Measurements from ENCODE around the gene TCF12.

DNA sequence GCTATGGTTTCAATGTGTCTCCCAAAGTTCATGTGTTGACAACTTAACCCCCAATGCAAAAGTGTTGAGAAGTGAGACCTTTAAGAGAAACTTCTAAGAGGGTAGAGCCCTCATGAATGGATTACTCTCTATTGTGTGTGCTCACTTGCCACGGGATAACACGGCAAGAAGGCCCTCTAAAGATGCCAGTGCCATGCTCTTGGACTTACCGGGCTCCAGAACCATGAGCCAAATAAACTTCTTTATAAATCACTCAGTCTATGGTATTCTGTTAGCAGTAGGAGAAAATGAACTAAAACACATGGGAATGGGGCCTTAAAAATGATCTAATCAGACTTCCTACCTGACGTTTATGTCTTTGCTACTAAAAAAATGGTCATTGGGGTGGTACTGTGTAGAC, 2.6 kb upstream of the TCF12 start:
- TF ChIP-seq CTCF (IDR thresholded peaks at IDR 0.05; ENCODE audit: low read length) (no peak), EZH2 (IDR thresholded peaks at IDR 0.05; ENCODE audit: borderline replicate concordance, low read length) (no peak)
